ENCODE data around the gene DOCK2.

Gene DOCK2

DNA sequence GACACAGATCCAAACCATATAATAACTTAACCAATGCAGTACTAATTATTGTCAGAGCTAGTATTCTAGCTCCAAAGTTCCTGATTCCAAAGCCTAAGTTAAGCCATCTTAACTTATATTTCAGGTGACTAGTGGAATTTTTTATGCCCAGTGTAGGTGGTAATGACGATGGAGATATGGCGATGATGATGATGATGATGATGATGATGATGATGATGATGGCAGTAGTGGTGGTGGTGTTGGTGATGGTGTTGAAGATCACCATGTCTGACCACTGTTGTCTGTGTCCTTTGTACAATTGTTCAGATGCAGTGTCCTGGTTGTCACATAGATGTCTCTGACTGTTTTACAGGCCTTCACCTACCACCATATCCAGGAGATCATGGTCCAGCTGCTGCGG is 203.3 kb downstream of the DOCK2 start:
- Histone ChIP-seq H3K36me3 (replicated peaks in 1 of 2; ENCODE audit: control insufficient read depth in 2 of 2, insufficient read depth in 2 of 2, low read length in 2 of 2) (no peaks in the 10 kb centered on the region), H2AK5ac (ENCODE audit: low read depth, low read length) (no peak overlapping the region), H2BK5ac (ENCODE audit: low read length) (no peak overlapping the region), H2BK12ac (ENCODE audit: low read length) (no peak overlapping the region), H2BK15ac (ENCODE audit: low read length) (no peak overlapping the region), H3K4me2 (ENCODE audit: insufficient read depth, low read length, poor library complexity, severe bottlenecking) (no peak overlapping the region), H2AFZ (ENCODE audit: low read length) (no peak overlapping the region), H3K9me3 (replicated peaks in 1 of 2; ENCODE audit: control insufficient read depth in 2 of 2, insufficient read depth in 1 of 2, low read depth in 1 of 2, low read length in 2 of 2) (no peaks in the 10 kb centered on the region), H3K27ac (replicated peaks; ENCODE audit: low read length) (no peak overlapping the region), H3K14ac (ENCODE audit: low read length) (no peak overlapping the region), H3K4me3 (ENCODE audit: low read length in 2 of 2) (no peak overlapping the region), H3K79me1 (ENCODE audit: low read depth, low read length) (no peaks in the 10 kb centered on the region), H3K18ac (ENCODE audit: low read length) (no peak overlapping the region), H3K4ac (ENCODE audit: low read length) (no peak overlapping the region), H4K91ac (ENCODE audit: low read depth, low read length, poor library complexity) (no peak overlapping the region), H3K27me3 (ENCODE audit: control insufficient read depth in 3 of 3, insufficient read depth in 3 of 3, low read depth in 1 of 3, low read length in 3 of 3) (no peaks in the 10 kb centered on the region), H3K4me1 (ENCODE audit: control insufficient read depth in 2 of 2, insufficient read depth in 1 of 2, low read depth in 1 of 2, low read length in 2 of 2) (no peaks in the 10 kb centered on the region), H3K9ac (ENCODE audit: low read depth, low read length, poor library complexity) (no peak overlapping the region), H3K23ac (ENCODE audit: low read depth, low read length, poor library complexity) (no peak overlapping the region), H2BK120ac (ENCODE audit: low read depth, low read length) (no peak overlapping the region), H4K8ac (ENCODE audit: low read depth, low read length) (no peak overlapping the region)
- no peak for DNase-seq (ENCODE audit: low spot score)
- WGBS, 2 donors (ENCODE audit: extremely low coverage in 2 of 2, insufficient read length in 2 of 2, insufficient replicate concordance in 1 of 2) = 100% methylated on average over 2 of the region's 3 CpGs; no CpG with 5 or more reads in 1 of the 2 donors

GRCh38 chr5:169842699-169843098 is 205.6 kb downstream of the DOCK2 start:
- Histone ChIP-seq H3K9me3 (replicated peaks in 1 of 2; ENCODE audit: control insufficient read depth in 2 of 2, insufficient read depth in 1 of 2, low read depth in 1 of 2, low read length in 2 of 2) (no peaks in the 10 kb centered on the region), H3K9ac (ENCODE audit: low read depth, low read length, poor library complexity) (no peak overlapping the region), H4K8ac (ENCODE audit: low read depth, low read length) (no peak overlapping the region), H2BK12ac (ENCODE audit: low read length) (no peak overlapping the region), H2AFZ (ENCODE audit: low read length) (no peak overlapping the region), H2AK5ac (ENCODE audit: low read depth, low read length) (no peak overlapping the region), H2BK15ac (ENCODE audit: low read length) (no peak overlapping the region), H3K27ac (replicated peaks; ENCODE audit: low read length) (no peak overlapping the region), H3K14ac (ENCODE audit: low read length) (no peak overlapping the region), H3K27me3 (ENCODE audit: control insufficient read depth in 3 of 3, insufficient read depth in 3 of 3, low read depth in 1 of 3, low read length in 3 of 3) (no peaks in the 10 kb centered on the region), H3K4me2 (ENCODE audit: insufficient read depth, low read length, poor library complexity, severe bottlenecking) (no peak overlapping the region), H3K36me3 (replicated peaks in 1 of 2; ENCODE audit: control insufficient read depth in 2 of 2, insufficient read depth in 2 of 2, low read length in 2 of 2) (no peaks in the 10 kb centered on the region), H3K4ac (ENCODE audit: low read length) (no peak overlapping the region), H2BK5ac (ENCODE audit: low read length) (no peak overlapping the region), H3K4me1 (ENCODE audit: control insufficient read depth in 2 of 2, insufficient read depth in 1 of 2, low read depth in 1 of 2, low read length in 2 of 2) (no peaks in the 10 kb centered on the region), H2BK120ac (ENCODE audit: low read depth, low read length) (no peak overlapping the region), H3K18ac (ENCODE audit: low read length) (no peak overlapping the region), H3K23ac (ENCODE audit: low read depth, low read length, poor library complexity) (no peak overlapping the region), H4K91ac (ENCODE audit: low read depth, low read length, poor library complexity) (no peak overlapping the region), H3K4me3 (ENCODE audit: low read length in 2 of 2) (no peak overlapping the region), H3K79me1 (ENCODE audit: low read depth, low read length) (no peaks in the 10 kb centered on the region)
- DNase-seq (ENCODE audit: low spot score) = no peak

DNA sequence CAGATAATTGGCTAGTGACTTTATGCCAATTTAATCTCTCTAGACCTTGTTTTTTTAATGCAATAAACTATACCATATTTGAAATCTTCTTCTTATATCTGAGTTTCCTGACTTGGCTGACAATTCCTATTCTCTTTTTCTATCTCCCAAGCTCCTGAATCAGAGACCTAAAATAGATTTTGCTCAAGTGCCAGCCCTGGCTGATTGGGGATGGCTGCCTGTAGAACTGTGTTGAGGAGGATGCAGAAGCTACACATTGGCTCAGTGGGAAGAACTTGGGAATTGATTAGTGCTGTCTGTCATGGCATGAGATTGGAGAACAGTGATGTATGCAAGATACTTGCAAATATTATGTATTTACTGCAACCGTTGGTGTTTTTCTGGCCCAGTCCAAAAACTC is 210.4 kb downstream of the DOCK2 start:
- Histone ChIP-seq H3K27me3 (ENCODE audit: control insufficient read depth in 3 of 3, insufficient read depth in 3 of 3, low read depth in 1 of 3, low read length in 3 of 3) (no peaks in the 10 kb centered on the region), H3K4me2 (ENCODE audit: insufficient read depth, low read length, poor library complexity, severe bottlenecking) (no peak overlapping the region), H2AK5ac (ENCODE audit: low read depth, low read length) (no peak overlapping the region), H3K18ac (ENCODE audit: low read length) (no peak overlapping the region), H3K36me3 (replicated peaks in 1 of 2; ENCODE audit: control insufficient read depth in 2 of 2, insufficient read depth in 2 of 2, low read length in 2 of 2) (no peaks in the 10 kb centered on the region), H4K8ac (ENCODE audit: low read depth, low read length) (no peak overlapping the region), H3K4me3 (ENCODE audit: low read length in 2 of 2) (no peak overlapping the region), H2BK15ac (ENCODE audit: low read length) (no peak overlapping the region), H2AFZ (ENCODE audit: low read length) (no peak overlapping the region), H3K23ac (ENCODE audit: low read depth, low read length, poor library complexity) (no peak overlapping the region), H3K79me1 (ENCODE audit: low read depth, low read length) (no peaks in the 10 kb centered on the region), H3K4ac (ENCODE audit: low read length) (no peak overlapping the region), H3K4me1 (ENCODE audit: control insufficient read depth in 2 of 2, insufficient read depth in 1 of 2, low read depth in 1 of 2, low read length in 2 of 2) (no peaks in the 10 kb centered on the region), H2BK12ac (ENCODE audit: low read length) (no peak overlapping the region), H2BK120ac (ENCODE audit: low read depth, low read length) (no peak overlapping the region), H3K9me3 (replicated peaks in 1 of 2; ENCODE audit: control insufficient read depth in 2 of 2, insufficient read depth in 1 of 2, low read depth in 1 of 2, low read length in 2 of 2) (peaks cover 0 to 3% of the 10 kb centered on the region in 2 donors), H3K27ac (replicated peaks; ENCODE audit: low read length) (no peak overlapping the region), H2BK5ac (ENCODE audit: low read length) (no peak overlapping the region), H4K91ac (ENCODE audit: low read depth, low read length, poor library complexity) (no peak overlapping the region), H3K14ac (ENCODE audit: low read length) (no peak overlapping the region), H3K9ac (ENCODE audit: low read depth, low read length, poor library complexity) (no peak overlapping the region)
- no peak for DNase-seq (ENCODE audit: low spot score)
- WGBS, 2 donors (ENCODE audit: extremely low coverage in 2 of 2, insufficient read length in 2 of 2, insufficient replicate concordance in 1 of 2) = no CpG with 5 or more reads among the region's 1 CpG

DNA sequence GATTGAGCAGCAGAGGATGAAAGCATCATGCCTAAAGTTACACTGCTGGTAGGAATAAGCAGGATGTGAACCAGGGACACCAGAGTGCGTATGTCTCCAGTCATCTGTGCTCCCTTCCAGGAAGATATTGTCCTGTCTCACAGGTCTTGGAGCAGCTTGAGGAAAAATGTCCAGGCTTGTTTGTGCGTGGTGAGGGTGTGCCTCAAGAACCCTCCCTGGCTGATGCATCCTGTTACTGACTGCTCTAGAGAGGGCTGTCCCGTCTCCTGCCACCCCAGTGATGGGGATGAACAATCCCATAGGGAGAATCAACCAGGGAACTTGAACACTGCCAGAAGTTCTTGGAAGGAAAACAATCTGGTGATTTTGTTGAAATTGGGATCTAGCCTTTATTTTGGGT is 211.2 kb downstream of the DOCK2 start:
- no peak overlapping the region for H3K27ac ChIP-seq (replicated peaks; ENCODE audit: low read length)
- DNase-seq (ENCODE audit: low spot score) = no peak
- no peak overlapping the region for H2BK5ac ChIP-seq (ENCODE audit: low read length)
- no peaks in the 10 kb centered on the region for H3K27me3 ChIP-seq (ENCODE audit: control insufficient read depth in 3 of 3, insufficient read depth in 3 of 3, low read depth in 1 of 3, low read length in 3 of 3)
- no peak overlapping the region for H2AK5ac ChIP-seq (ENCODE audit: low read depth, low read length)
- no peak overlapping the region for H2BK12ac ChIP-seq (ENCODE audit: low read length)
- H2BK120ac ChIP-seq (ENCODE audit: low read depth, low read length) = no peak overlapping the region
- no peak overlapping the region for H3K14ac ChIP-seq (ENCODE audit: low read length)
- no peak overlapping the region for H4K8ac ChIP-seq (ENCODE audit: low read depth, low read length)
- H3K4me1 ChIP-seq (ENCODE audit: control insufficient read depth in 2 of 2, insufficient read depth in 1 of 2, low read depth in 1 of 2, low read length in 2 of 2) = no peaks in the 10 kb centered on the region
- no peaks in the 10 kb centered on the region for H3K36me3 ChIP-seq (replicated peaks in 1 of 2; ENCODE audit: control insufficient read depth in 2 of 2, insufficient read depth in 2 of 2, low read length in 2 of 2)
- no CpG with 5 or more reads among the region's 3 CpGs for WGBS, 2 donors (ENCODE audit: extremely low coverage in 2 of 2, insufficient read length in 2 of 2, insufficient replicate concordance in 1 of 2)
- no peak overlapping the region for H3K4ac ChIP-seq (ENCODE audit: low read length)
- no peaks in the 10 kb centered on the region for H3K79me1 ChIP-seq (ENCODE audit: low read depth, low read length)
- H2AFZ ChIP-seq (ENCODE audit: low read length) = no peak overlapping the region
- no peak overlapping the region for H3K18ac ChIP-seq (ENCODE audit: low read length)
- no peak overlapping the region for H4K91ac ChIP-seq (ENCODE audit: low read depth, low read length, poor library complexity)
- no peak overlapping the region for H3K4me3 ChIP-seq (ENCODE audit: low read length in 2 of 2)
- no peak overlapping the region for H3K23ac ChIP-seq (ENCODE audit: low read depth, low read length, poor library complexity)
- no peak overlapping the region for H2BK15ac ChIP-seq (ENCODE audit: low read length)
- no peak overlapping the region for H3K9ac ChIP-seq (ENCODE audit: low read depth, low read length, poor library complexity)
- peaks cover 0 to 3% of the 10 kb centered on the region in 2 donors for H3K9me3 ChIP-seq (replicated peaks in 1 of 2; ENCODE audit: control insufficient read depth in 2 of 2, insufficient read depth in 1 of 2, low read depth in 1 of 2, low read length in 2 of 2)
- no peak overlapping the region for H3K4me2 ChIP-seq (ENCODE audit: insufficient read depth, low read length, poor library complexity, severe bottlenecking)

Measured in neuronal stem cell (in vitro differentiated cells).